ENCODE results near the gene HSPA2.
"Not testable (repeated sequence)": the region's sequence is repeated elsewhere in the genome, so short reads cannot be mapped to it uniquely, and the experiment has no call there.

The HSPA2 gene

DNA sequence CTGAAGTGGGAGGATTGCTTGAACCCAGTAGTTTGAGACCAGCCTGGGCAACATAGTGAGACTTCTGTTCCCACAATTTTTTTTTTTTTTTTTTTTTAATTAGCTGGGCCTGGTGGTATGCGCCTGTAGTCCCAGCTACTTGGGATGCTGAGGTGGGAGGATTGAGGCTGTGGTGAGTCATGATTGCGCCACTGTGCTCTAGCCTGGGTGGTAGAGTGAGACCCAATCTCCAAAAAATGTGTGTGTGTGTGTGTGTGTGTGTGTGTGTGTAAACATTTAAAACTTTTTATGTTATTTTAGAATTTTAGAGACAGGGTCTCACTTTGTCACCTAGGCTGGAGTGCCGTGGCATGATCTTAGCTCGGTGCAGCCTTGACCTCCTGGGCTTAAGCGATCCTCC lies 16.0 kb downstream of the HSPA2 start:
- in situ Hi-C loops (cut with HindIII; ENCODE audit: low sequenced_read_pairs): no loop called here

DNA sequence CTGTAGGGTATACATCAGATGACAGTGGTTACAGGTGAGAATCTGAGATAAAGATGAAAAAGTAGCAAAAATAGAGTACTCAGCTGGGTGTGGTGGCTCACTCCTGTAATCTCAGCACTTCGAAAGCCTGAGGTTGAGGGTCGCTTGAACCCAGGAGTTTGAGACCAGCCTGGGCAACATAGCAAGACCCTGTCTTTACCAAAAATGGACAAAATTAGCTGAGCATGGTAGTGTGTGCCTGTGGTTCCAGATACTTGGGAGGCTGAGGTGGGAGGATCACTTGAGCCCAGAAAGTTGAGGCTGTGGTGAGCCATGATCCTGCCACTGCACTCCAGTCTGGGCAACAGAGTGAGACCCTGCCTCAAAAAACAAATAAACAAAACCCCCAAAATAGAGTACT lies 17.7 kb downstream of the HSPA2 start:
- in situ Hi-C loops (cut with HindIII; ENCODE audit: low sequenced_read_pairs): not testable (repeated sequence)

DNA sequence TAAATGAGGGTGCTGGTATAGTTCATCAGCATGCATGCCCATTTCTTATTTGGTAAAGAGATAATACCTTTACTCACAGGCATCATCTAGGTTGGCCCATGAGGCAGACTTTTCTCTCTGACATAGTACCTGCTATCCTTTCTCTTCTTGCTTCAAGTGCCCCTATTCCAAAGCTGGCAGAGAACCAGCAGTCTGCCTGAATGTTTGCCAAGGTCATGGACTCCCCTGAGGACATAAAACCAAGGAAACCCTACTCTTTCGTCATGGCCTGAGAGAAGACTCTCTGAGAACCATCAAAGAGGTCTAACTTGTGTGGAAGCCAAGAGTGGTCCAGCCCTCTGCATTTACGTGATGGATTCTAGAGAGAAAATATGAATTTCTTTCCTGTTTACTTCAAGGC lies 21.1 kb downstream of the HSPA2 start:
- in situ Hi-C loops (cut with HindIII; ENCODE audit: low sequenced_read_pairs): no loop called here

DNA sequence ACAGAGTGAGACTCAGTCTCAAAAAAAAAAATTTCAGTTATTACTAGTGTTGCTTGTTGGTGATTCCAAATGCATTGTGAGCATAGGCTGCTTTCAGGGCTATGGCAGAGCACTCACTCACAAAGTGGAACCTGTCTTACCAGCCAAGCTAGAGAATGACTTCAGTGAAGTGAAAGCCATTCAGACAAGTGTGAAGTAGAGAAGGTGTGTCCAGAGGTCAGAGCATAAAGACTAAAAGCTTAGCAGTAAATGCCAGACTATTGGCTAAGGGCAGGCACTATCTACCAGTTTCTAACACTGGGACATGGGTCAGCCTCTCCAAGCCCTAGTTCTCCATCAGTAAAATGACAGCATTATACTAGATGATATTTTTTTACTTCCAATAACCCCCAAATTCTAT lies 21.9 kb downstream of the HSPA2 start:
- in situ Hi-C loops (cut with HindIII; ENCODE audit: low sequenced_read_pairs): no loop called here

DNA sequence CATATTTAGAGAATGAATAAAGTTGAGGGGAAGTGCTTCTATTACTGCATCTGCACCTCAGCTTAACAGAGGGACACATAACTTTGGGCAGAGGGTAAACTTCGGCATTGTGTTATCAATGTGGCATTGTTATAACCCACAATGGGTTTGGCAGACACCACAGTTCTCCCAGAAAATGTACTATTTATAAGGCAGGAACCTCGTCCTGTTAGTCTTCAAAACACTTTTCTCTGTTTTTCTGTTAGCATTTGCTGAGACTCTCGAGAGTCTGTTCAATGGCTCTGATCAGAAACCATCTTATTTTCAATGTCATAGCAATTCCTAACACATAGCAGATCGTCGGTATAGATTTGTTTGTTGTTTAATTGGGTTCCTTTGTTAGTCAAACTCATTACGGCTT lies 23.2 kb downstream of the HSPA2 start:
- in situ Hi-C loops (cut with HindIII; ENCODE audit: low sequenced_read_pairs): no loop called here

DNA sequence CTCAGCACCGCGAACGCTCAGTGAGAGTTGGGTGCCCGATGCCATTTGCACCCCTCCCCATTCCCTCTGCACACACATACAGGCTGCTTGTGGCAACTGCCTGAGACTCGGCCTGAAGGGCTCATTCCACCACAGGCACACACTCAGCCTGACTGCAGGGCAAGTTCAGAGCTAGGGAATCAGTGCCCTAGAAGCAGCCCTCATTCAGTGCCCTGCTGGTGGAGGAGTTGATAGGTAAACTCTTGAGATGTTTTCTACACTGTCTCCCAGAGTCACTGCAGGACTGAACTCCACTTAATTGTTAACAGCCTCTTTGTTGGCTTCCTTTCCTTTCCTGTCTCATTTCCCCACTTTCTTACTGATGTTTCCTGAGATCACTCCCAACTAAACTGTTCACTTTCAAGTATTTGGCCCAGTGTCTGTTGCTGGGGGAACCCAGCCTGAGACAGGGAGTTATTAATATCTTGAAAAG lies 26.1 kb downstream of the HSPA2 start:
- in situ Hi-C loops (cut with HindIII; ENCODE audit: low sequenced_read_pairs): no loop called here

DNA sequence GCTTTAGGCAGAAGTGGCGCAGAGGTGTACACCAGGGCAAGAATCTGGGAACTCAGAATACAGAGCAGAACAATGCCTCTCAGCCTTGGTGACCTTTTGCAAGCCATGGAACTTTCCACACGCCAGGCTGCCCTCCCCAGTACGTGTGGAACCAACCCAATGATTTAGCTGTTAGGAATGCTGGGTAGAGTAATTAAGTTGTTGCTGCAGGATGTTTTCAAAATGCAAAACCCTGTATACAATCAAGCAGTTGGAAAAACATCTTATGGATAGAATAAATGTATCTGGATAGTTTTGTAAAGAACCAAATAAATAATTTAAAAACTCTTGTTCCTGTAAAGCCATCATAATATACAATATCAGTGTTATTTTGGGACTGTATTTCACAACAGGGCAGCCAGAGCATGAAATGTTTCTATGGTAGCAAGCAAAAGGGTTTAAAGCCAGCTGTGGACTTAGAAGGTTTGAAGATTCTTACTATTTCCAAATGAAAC lies 28.6 kb downstream of the HSPA2 start:
- in situ Hi-C loops (cut with HindIII; ENCODE audit: low sequenced_read_pairs): no loop called here

DNA sequence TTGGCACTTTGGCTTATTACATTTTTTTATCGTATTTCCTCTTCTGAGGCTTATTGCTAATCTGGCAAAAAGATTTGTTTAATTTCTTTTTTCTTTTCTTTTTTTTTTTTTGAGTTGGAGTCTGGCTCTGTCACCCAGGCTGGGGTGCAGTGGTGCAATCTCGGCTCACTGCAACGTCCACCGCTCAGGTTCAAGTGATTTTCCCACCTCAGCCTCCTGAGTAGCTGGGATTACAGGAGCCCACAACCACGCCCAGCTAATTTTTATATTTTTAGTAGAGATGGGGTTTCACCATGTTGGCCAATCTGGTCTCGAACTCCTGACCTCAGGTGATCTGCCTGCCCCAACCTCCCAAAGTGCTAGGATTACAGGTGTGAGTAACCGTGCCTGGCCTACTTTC lies 29.1 kb downstream of the HSPA2 start:
- in situ Hi-C loops (cut with HindIII; ENCODE audit: low sequenced_read_pairs): not testable (repeated sequence)

DNA sequence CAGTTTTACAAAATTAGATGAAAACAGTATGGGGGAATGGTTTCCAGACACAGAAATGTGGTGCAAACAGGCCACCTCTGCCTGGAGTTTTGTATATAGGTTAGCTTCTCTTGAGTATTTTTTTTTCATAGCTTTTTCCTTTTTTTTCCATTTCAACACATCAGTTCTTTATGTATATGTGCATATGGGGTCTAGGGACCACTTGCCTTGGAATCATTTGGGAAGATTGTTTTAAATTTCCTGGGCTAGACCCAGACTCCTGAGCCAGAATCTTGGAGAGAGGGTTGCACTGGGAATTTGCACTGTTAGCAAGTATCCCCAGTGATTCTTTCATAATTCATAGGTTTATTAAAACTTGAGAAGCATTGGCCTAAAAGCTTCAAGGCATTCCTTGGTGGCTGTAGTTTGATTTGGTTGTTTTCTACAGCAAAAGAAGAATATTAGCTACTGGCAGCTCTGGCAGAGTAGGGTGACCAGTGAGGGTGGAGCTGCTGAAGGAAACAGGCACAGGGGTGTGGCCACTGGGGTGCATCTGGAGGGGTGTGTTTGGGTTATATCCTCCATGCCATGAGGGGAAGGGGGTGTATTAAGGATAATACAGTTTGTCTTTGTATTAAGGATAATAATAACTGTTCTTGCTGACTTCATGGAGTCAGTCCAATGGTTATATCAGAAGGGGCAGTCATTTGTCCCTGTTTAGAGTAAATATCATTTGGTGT lies 32.0 kb downstream of the HSPA2 start:
- in situ Hi-C loops (cut with HindIII; ENCODE audit: low sequenced_read_pairs): no loop called here

DNA sequence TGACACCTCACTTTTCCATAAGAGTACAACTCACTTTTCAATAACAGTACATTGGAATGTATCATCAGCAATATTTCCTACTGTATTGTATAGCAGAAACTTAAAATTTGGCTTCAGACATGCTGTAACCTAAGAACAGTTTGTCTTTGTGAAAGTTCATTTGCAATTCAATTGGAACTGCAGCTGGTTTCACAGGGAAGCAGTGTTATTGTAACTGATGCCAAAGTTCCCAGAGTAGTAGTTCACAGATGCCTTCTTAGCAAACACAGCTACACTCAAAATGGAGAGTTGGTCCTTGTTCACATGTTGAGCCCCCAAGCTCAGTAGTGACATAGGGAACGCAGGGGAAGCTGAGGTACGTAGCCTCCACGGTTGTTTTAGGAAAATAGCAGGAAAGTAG lies 32.6 kb downstream of the HSPA2 start:
- in situ Hi-C loops (cut with HindIII; ENCODE audit: low sequenced_read_pairs): no loop called here

DNA sequence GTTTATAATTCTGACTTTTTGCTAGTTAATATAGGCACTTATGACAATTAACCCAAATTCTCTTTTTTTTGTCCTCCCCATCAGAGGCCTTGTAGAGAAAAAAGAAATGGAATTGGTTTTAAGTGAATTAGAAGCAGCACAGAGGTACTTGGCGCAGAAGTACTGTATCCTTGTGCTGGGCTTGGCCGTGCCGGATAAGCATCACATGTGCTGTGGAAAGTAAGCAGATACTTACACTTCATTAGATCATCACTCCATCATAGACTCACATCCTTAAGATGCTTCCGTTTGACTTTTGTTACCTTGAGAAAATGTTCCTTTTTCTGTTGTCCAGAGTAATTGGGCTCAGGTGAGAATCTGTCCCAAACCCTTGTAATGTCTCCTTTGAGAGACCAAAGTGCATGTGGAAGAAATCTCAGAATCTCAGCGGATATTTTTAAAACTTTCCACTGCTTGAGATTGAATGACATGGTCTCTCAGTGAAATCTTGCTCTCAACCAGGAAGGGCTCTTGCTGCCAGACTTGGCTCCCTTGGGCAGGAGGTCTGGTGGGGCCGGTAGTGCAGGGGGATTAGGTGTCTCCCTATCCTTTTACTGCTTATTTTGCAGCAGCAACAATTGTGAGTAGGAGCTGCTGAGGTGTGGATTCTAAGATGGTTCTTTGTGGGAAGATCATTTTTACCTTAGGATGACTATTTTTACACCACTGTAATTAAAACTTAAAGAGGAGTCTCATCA lies 34.0 kb downstream of the HSPA2 start:
- in situ Hi-C loops (cut with HindIII; ENCODE audit: low sequenced_read_pairs): no loop called here

DNA sequence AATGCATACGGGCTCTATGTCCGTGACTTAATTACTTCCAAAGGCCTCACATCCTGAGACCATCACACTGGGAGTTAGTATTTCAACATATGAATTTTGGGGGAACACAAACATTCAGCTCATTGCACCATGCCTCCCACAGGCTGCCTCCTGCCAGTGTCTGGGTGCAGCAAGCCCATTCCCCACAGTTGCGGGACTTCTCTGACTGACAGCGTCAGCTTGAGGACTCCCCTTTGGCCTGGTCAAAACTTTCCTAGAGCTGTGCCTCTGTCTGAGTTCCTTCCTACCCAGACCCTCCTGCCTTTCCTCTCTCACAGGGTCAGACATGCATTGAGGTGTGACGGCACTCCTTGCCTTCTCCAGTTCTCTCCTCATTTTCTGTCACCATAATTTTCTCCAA lies 36.7 kb downstream of the HSPA2 start:
- in situ Hi-C loops (cut with HindIII; ENCODE audit: low sequenced_read_pairs): no loop called here

DNA sequence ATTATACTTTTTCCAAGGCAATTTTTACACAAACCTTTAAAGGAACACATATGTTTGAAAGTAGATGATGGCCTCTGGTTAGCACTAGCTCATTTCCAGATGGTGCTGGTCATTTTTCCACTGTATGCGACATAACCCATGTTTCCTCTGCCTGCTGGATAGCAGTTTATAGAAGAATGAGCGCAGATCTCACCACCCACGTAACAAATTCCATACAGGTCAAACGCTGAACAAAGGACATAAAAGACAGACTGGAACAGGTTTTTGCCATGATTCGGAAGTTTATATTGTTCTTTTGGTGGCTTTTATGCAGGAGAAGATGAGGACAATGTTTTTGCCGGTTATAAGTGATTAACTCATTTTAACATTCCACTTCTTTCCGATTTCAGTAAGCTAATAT lies 39.9 kb downstream of the HSPA2 start:
- in situ Hi-C loops (cut with HindIII; ENCODE audit: low sequenced_read_pairs): no loop called here

DNA sequence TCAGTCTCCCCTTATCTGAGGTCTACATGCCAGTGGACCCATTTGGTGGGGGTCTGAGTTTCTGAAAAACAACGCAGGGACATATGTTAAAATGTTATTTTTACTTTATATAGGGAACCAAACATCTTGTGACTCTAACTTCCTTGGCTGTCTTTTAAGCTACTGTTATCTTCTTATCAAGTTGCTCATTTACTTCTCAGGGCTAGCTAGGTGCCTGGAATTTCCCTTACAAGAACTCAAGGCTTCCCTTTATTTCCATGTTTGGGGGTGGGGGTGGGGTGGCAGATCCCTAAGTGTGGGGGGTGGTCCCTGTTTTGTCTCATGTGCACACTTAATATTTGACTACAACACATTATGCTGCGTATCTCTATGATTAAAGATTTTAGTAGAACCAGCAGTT lies 40.8 kb downstream of the HSPA2 start:
- in situ Hi-C loops (cut with HindIII; ENCODE audit: low sequenced_read_pairs): no loop called here

DNA sequence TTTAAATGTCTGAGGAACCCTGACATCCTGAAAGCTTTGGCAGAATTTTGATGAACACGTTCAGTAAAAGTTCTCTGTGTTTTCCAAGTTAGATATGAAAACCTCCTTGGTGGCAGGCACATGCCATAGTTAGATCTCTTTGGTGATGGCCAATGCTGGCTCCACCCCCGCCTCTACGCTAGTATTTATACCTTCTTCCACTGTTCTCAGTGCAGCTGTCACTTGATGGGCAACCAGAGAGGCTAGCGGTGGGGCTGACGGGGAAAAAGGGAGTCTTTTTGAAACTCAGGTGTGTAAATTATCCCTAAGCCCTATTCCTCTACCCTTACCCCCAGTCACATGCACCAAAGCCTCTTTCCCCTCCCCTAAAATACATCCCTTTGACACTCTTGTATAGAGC lies 41.3 kb downstream of the HSPA2 start:
- in situ Hi-C loops (cut with HindIII; ENCODE audit: low sequenced_read_pairs): no loop called here

DNA sequence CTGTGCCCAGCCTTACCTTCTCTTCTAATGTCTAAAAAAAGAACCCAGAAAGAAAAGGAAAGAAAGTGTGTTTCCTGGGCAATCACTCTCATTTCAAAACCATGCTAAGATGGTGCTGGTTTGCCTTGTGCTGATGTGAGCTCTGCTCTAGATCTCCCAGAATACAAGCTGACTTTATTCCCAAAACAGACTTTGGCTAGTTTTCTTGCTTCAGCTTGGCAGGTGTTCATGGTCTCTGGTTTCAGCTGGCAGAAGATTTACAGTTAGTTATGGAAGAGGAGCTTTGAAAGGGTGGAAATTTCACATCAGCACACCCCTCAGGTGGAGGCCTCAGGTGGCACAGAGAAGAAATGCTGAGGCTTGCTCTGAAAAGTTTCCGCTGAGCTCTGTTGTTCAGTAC lies 43.6 kb downstream of the HSPA2 start:
- in situ Hi-C loops (cut with HindIII; ENCODE audit: low sequenced_read_pairs): no loop called here

DNA sequence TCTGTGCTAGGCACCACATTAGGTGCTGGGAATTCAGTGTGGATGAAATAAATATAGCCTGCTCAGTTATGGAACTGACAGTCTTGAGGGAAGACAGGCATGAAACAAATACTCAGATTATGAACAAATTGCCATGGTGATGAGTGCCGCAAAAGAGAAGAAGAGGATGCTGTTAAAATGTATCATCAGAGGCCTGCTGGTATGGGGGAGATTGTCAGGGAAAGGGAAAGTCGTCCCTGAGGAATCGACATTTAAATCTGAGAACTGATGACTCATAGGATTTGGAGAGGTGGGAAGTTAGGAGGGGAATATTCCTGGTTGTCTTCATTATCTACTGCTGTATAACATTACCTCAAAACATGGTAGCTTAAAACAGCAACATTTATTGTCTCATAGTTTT lies 51.3 kb downstream of the HSPA2 start:
- in situ Hi-C loops (cut with HindIII; ENCODE audit: low sequenced_read_pairs): no loop called here

All from endothelial cell of hepatic sinusoid (primary cell).